IMR-90 (cell line): Measurements from ENCODE around the gene NOS3. TPM values are rescaled to one million over a fixed set of nuclear protein-coding genes. Genes with fewer than 3 reads are reported as not detected.

Experiments used
- ATAC-seq: fragments of 200-7000 bp; cut with Tn5 transposase; 2 replicates; pipeline ENCODE4 v1.9.1; 2020; ENCODE audit warnings: low read depth, mild to moderate bottlenecking, moderate library complexity
- BruUV-seq: library from RNA; stranded (reverse); fragments of 400-500 nt; replicated peaks from 2 replicates; lab custom pipeline; 2021; lab: Mats Ljungman, UMichigan
- CTCF ChIA-PET: fragments of 300-600 bp; formaldehyde crosslinking; extraction: SDS; loops from one replicate; lab custom pipeline; 2021; ENCODE audit warnings: antibody characterized with exemption; lab: Yijun Ruan, JAX
- POLR2A ChIA-PET: fragments of 300-600 bp; sonication (Branson Sonifier 250); formaldehyde crosslinking; loops from one replicate; lab custom pipeline; 2022; ENCODE audit warnings: antibody characterized with exemption; ENCODE audit not compliant: unreplicated experiment; lab: Charles Lee
- DNase-seq: peaks from one replicate; pipeline ENCODE4 v3.0.0; 2013
- H2AFZ ChIP-seq: replicated peaks from 2 replicates; pipeline ENCODE3; 2013; ENCODE audit warnings: low read length, mild to moderate bottlenecking; ENCODE audit not compliant: poor library complexity
- H2AK5ac ChIP-seq: 2 replicates; pipeline ENCODE4 v1.6.1; 2013; ENCODE audit warnings: low read depth, low read length, inconsistent platforms
- H2AK9ac ChIP-seq: replicated peaks from 2 replicates; pipeline ENCODE3; 2013; ENCODE audit warnings: mild to moderate bottlenecking, low read depth, low read length, moderate library complexity; ENCODE audit not compliant: poor library complexity
- H2BK120ac ChIP-seq: 2 replicates; pipeline ENCODE4 v1.6.1; 2013; ENCODE audit warnings: low read depth, low read length, inconsistent platforms
- H2BK15ac ChIP-seq: 3 replicates; pipeline ENCODE4 v1.6.1; 2013; ENCODE audit warnings: low read depth, low read length, inconsistent platforms
- H2BK20ac ChIP-seq: 2 replicates; pipeline ENCODE4 v1.6.1; 2013; ENCODE audit warnings: low read depth, mild to moderate bottlenecking, inconsistent platforms, low read length, moderate library complexity
- H2BK5ac ChIP-seq: 2 replicates; pipeline ENCODE4 v1.6.1; 2013; ENCODE audit warnings: mild to moderate bottlenecking, low read depth, low read length, inconsistent platforms; ENCODE audit not compliant: poor library complexity, severe bottlenecking
- H3K14ac ChIP-seq: replicated peaks from 2 replicates; pipeline ENCODE4 v1.6.1; 2013; ENCODE audit warnings: low read depth, low read length, inconsistent platforms
- H3K18ac ChIP-seq: 2 replicates; pipeline ENCODE4 v1.6.1; 2013; ENCODE audit warnings: low read depth, low read length, control low read depth
- H3K23ac ChIP-seq: 2 replicates; pipeline ENCODE4 v1.6.1; 2013; ENCODE audit warnings: low read depth, low read length, inconsistent platforms
- H3K27ac ChIP-seq: 2 replicates; pipeline ENCODE4 v1.5.1; 2013; ENCODE audit warnings: mild to moderate bottlenecking, control low read depth, low read length; ENCODE audit not compliant: insufficient read depth
- H3K27me3 ChIP-seq: 2 replicates; pipeline ENCODE4 v1.6.1; 2013; ENCODE audit warnings: low read length; ENCODE audit not compliant: control insufficient read depth, insufficient read depth
- H3K36me3 ChIP-seq: 2 replicates; pipeline ENCODE4 v1.6.1; 2013; ENCODE audit warnings: low read length, mixed read lengths; ENCODE audit not compliant: control insufficient read depth, insufficient read depth
- H3K4ac ChIP-seq: 2 replicates; pipeline ENCODE4 v1.6.1; 2013; ENCODE audit warnings: low read depth, low read length, inconsistent platforms
- H3K4me1 ChIP-seq: 2 replicates; pipeline ENCODE4 v1.6.1; 2013; ENCODE audit warnings: low read length, mixed read lengths; ENCODE audit not compliant: control insufficient read depth, insufficient read depth
- H3K4me2 ChIP-seq: 2 replicates; pipeline ENCODE4 v1.6.1; 2013; ENCODE audit warnings: low read depth, mild to moderate bottlenecking, control low read depth, low read length, moderate library complexity
- H3K4me3 ChIP-seq: 2 replicates; pipeline ENCODE4 v1.5.1; 2013; ENCODE audit warnings: low read depth, mild to moderate bottlenecking, control low read depth, low read length, moderate library complexity; ENCODE audit not compliant: insufficient read depth
- H3K56ac ChIP-seq: 2 replicates; pipeline ENCODE4 v1.6.1; 2013; ENCODE audit warnings: low read length, inconsistent platforms; ENCODE audit not compliant: insufficient read depth; ENCODE audit errors: extremely low read depth
- H3K79me1 ChIP-seq, 2 experiments: 2 replicates each; pipeline ENCODE4 v1.6.1; 2013; ENCODE audit warnings: low read length in 2 of 2, inconsistent platforms in 1 of 2, low read depth in 1 of 2
- H3K9ac ChIP-seq: 2 replicates; pipeline ENCODE4 v1.6.1; 2013; ENCODE audit warnings: low read depth, low read length, control low read depth
- H3K9me1 ChIP-seq: 2 replicates; pipeline ENCODE4 v1.6.1; 2013; ENCODE audit warnings: low read length, inconsistent platforms; ENCODE audit not compliant: insufficient read depth
- H3K9me3 ChIP-seq: 2 replicates; pipeline ENCODE4 v1.6.1; 2013; ENCODE audit warnings: low read length; ENCODE audit not compliant: control insufficient read depth, insufficient read depth
- H4K20me1 ChIP-seq: 2 replicates; pipeline ENCODE4 v1.6.1; 2013; ENCODE audit warnings: low read length, inconsistent platforms; ENCODE audit not compliant: insufficient read depth
- H4K5ac ChIP-seq: 2 replicates; pipeline ENCODE4 v1.6.1; 2013; ENCODE audit warnings: mild to moderate bottlenecking, low read depth, low read length, control low read depth
- H4K8ac ChIP-seq, 2 experiments: 2 replicates each; pipeline ENCODE4 v1.6.1; 2013; ENCODE audit warnings: low read depth in 2 of 2, low read length in 2 of 2, control low read depth in 1 of 2, inconsistent platforms in 1 of 2
- H4K91ac ChIP-seq: 2 replicates; pipeline ENCODE4 v1.6.1; 2013; ENCODE audit warnings: low read depth, low read length, inconsistent platforms; ENCODE audit not compliant: insufficient read depth
- MAZ ChIP-seq: IDR thresholded peaks from 2 replicates; pipeline ENCODE4 v1.6.1; 2012; ENCODE audit warnings: low read depth, mild to moderate bottlenecking, low read length, improper control_type of control experiment, moderate library complexity, borderline replicate concordance
- MXI1 ChIP-seq: IDR thresholded peaks from 2 replicates; pipeline ENCODE4 v1.6.1; 2012; ENCODE audit warnings: low read depth, mild to moderate bottlenecking, low read length, moderate library complexity, borderline replicate concordance
- whole genome bisulfite sequencing, 2 experiments: methylation state at CpG; one replicate each; pipeline versions ENCODE4 v1.1.5 to v1.1.7; 2013; ENCODE audit warnings: missing lambda C conversion rate in 2 of 2; ENCODE audit not compliant: insufficient read length in 1 of 2; ENCODE audit errors: extremely low coverage in 2 of 2; 5-methylcytosine and 5-hydroxymethylcytosine counted together
- dilution Hi-C: fragments of 300-500 bp; cut with HindIII; formaldehyde crosslinking; loops from one replicate; pipeline ENCODE4 v1.14.3; 2018; ENCODE audit warnings: low sequenced_read_pairs; ENCODE audit not compliant: unreplicated experiment
- in situ Hi-C: fragments of 300-500 bp; cut with MboI; formaldehyde crosslinking; loops from 3 replicates; pipeline ENCODE4 v1.14.3; 2019; ENCODE audit warnings: low sequenced_read_pairs, inconsistent platforms, mixed read lengths
- intact Hi-C: fragments of 100-400 bp; cut with micrococcal nuclease; formaldehyde crosslinking; loops from 2 replicates; pipeline ENCODE4 v1.10.0; 2022
- polyA plus RNA-seq, 3 experiments: library from polyadenylated mRNA; depleted of rRNA; stranded (reverse); fragments of >200 nt; gene quantifications; 2 replicates each; pipeline ENCODE4 v1.2.3, GENCODE V29; 2012; ENCODE audit warnings: low replicate concordance in 1 of 3
- total RNA-seq: library from RNA; depleted of rRNA; stranded (reverse); fragments of >200 nt; gene quantifications from 2 replicates; pipeline ENCODE4 v1.2.3, GENCODE V29; 2012

NOS3 gene
- total and polyA plus RNA-seq, 2 of the 4 experiments (the other 2 are of a cell fraction), result 0.72 to 2.0 TPM

- no peaks in the 10 kb centered on the region for H3K9me3 ChIP-seq
- H3K27me3 ChIP-seq, result no peaks in the 10 kb centered on the region
- H3K23ac ChIP-seq, result peak within 1 kb of the TSS; percentile 91
- no peak for DNase-seq
- peak within 1 kb of the TSS; percentile 95 for H3K56ac ChIP-seq
- H2BK120ac ChIP-seq, result peak within 1 kb of the TSS; percentile 84
- dilution Hi-C loops, result no loop called here
- H4K91ac ChIP-seq, result peak within 1 kb of the TSS; percentile 98
- peak within 1 kb of the TSS; percentile 94 for H2BK5ac ChIP-seq
- intact Hi-C loops, result no loop called here
- peaks cover 12% of the 10 kb centered on the region; the same call in 1 of the 2 replicates for H3K9me1 ChIP-seq
- peak within 1 kb of the TSS; percentile 97 for H3K4ac ChIP-seq
- BruUV-seq, result no TSS peak
- H3K4me2 ChIP-seq, result peak within 1 kb of the TSS; percentile 81
- WGBS, 2 experiments, result 0% methylated on average over 16 of the region's 30 CpGs; no CpG with 5 or more reads in 1 of the 2 experiments
- peak within 1 kb of the TSS; percentile 95 for H2AK9ac ChIP-seq
- peak within 1 kb of the TSS; percentile 80 for H4K5ac ChIP-seq
- H3K27ac ChIP-seq, result peak within 1 kb of the TSS; percentile 91
- TF ChIP-seq MXI1, result no peak
- peak; percentile 83; the same call in 1 of the 2 replicates for TF ChIP-seq MAZ
- in situ Hi-C loops, result no loop called here
- H3K9ac ChIP-seq, result peak within 1 kb of the TSS; percentile 88
- CTCF ChIA-PET, result interaction anchor here (0.8 kb wide), 1 partner anchor 1770 kb away, joined by 3 read pairs; no protein-coding TSS in a partner anchor
- ATAC-seq, result peak; percentile 8
- H2AFZ ChIP-seq, result peak within 1 kb of the TSS; percentile 92
- H3K14ac ChIP-seq, result peak within 1 kb of the TSS; percentile 97
- H2BK15ac ChIP-seq, result peak within 1 kb of the TSS; percentile 69; the same call in 2 of the 3 replicates
- H4K20me1 ChIP-seq, result peaks cover 13% of the 10 kb centered on the region
- H4K8ac ChIP-seq, result peak within 1 kb of the TSS; percentile 94 to 100
- POLR2A ChIA-PET, result no interaction called here
- H3K79me1 ChIP-seq, result peaks cover 19 to 52% of the 10 kb centered on the region in 2 experiments
- H3K36me3 ChIP-seq, result no peaks in the 10 kb centered on the region
- H3K4me3 ChIP-seq, result peak within 1 kb of the TSS; percentile 67
- H3K4me1 ChIP-seq, result peaks cover 36% of the 10 kb centered on the region
- H2AK5ac ChIP-seq, result peak within 1 kb of the TSS; percentile 95
- H2BK20ac ChIP-seq, result peak within 1 kb of the TSS; percentile 18
- H3K18ac ChIP-seq, result peak within 1 kb of the TSS; percentile 52
Observed at GRCh38 chr7:151057506-151057988, 66.7 kb downstream of the NOS3 start, which contains the start of gene CDK5. CDK5 (minus strand) TSS chr7:151057897; CDS start chr7:151057848, 49 bp downstream.
